ENCODE measurements around the gene LDAH.
A peak's percentile ranks its signal among the peaks of the same experiment; 100 is the strongest.

LDAH gene

DNA sequence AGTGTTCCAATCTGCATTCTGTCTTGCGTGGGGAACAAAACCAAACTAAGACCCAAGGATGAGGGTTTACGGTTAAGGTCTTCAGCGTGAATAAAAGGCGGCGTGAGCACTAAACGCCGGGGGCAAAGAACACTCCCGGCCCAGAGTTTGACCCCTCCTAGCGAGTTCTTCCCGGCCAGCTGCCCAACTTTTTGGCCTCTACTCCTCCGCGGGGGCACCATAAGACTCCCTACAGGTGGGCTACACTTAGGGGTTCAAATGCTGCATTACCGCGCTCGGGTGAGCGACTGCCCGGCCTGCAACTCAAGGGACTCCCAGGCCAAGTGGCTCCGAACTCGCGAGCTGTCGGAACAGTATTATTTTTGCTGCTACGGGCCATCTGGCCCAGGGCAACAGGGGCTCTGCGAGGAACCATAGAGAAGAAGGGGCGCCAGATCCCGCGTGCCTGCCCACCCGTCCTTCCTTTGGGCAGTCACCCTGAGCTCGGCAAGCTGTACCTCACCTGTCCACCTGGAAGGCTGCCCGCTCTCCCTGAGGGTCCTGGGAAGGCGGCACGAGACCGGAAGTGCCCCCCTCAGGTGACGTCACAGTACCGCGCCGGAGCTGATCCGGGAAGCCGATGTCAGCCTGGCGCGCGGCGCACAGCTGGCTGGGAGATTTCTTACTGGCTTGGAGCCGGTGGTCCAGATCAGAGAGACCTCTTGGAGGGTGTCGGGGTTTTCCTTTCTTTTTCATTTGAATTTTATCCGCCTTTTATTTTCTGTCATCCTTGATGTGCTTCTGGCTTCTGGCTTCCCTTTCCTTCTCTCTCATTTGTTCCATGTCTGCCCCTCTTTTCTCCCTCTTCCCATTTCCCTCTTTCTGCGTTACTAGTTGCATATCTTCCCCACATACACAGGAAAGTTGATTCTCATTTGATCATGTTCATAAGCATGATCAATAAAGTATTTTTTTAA is at the start of gene LDAH:
Gene LDAH, minus strand, starts transcription at position 567 of the 956 bp plus-strand sequence. CDS start 21,638 bp downstream, outside the sequence.
- TF ChIP-seq, protein P1, sequence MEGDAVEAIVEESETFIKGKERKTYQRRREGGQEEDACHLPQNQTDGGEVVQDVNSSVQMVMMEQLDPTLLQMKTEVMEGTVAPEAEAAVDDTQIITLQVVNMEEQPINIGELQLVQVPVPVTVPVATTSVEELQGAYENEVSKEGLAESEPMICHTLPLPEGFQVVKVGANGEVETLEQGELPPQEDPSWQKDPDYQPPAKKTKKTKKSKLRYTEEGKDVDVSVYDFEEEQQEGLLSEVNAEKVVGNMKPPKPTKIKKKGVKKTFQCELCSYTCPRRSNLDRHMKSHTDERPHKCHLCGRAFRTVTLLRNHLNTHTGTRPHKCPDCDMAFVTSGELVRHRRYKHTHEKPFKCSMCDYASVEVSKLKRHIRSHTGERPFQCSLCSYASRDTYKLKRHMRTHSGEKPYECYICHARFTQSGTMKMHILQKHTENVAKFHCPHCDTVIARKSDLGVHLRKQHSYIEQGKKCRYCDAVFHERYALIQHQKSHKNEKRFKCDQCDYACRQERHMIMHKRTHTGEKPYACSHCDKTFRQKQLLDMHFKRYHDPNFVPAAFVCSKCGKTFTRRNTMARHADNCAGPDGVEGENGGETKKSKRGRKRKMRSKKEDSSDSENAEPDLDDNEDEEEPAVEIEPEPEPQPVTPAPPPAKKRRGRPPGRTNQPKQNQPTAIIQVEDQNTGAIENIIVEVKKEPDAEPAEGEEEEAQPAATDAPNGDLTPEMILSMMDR (conservative IDR thresholded peaks at IDR 0.05) = no peak
- TF ChIP-seq ZFX (IDR thresholded peaks at IDR 0.05) = peak; percentile 84
- peak within 1 kb of the TSS; percentile 94 for H3K27ac ChIP-seq

DNA sequence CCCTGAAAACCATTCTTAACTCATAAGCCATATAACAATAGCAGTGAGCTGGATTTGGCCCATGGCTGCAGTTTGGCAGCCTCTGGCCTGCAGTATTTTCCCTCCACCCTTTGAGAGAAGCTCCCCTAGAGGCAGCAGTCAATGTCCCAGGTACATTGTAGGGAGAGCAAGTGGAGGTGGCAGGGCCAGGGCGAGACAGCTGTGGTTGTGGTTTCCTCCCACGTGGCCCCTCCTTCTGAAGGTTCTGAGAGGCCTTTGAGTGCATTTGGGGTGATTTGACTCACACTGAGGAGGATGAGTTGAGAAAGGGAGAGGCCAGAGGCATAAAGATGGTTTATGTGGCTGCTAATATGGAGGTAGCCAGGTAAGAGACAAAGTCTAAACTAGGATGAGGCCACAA is 45.5 kb upstream of the LDAH start:
- TF ChIP-seq ZFX (IDR thresholded peaks at IDR 0.05) = no peak
- TF ChIP-seq, protein P1 (conservative IDR thresholded peaks at IDR 0.05) = no peak
- no peak overlapping the region for H3K27ac ChIP-seq

DNA sequence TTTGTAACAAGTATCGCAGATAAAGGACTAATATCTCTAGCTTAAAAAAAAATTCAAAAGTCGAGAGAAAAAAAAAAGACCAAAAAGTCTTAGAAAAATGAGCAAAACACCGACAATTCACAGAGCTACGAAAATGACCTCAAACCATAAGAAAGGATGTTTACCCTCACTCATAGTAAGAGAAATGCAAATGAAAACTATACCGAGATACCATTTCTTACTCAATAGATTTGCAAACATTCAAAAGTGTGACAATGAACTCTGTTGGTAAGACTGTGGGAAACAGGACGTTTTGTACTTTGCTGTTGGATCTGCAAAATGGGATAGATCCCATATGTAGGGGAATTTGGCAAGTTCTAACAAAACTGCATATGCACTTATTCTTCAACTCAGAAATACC is 39.9 kb upstream of the LDAH start:
- TF ChIP-seq ZFX (IDR thresholded peaks at IDR 0.05) = no peak
- TF ChIP-seq, protein P1 (conservative IDR thresholded peaks at IDR 0.05) = no peak
- H3K27ac ChIP-seq = no peak overlapping the region

DNA sequence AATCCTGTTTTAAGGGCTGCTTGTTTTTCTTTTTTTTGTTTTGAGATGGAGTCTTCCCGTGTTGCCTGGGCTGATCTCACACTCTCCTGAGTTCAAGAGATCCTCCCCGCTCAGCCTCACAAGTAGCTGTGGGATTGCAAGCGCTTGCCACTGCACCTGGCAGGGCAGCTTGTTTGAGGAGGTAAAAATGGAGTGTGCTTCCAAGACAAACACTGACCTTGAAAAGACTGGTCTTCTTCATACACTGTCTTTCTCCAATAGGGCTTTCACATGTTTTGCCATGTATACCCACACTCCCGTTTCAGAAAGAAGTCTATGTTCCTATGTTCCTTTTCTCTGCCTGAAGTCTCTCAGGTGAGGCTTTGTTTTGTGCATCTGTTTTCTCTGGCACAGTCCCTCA is 32.6 kb upstream of the LDAH start:
- H3K27ac ChIP-seq = peak overlapping the region; percentile 79
- TF ChIP-seq, protein P1 (conservative IDR thresholded peaks at IDR 0.05) = no peak
- no peak for TF ChIP-seq ZFX (IDR thresholded peaks at IDR 0.05)

DNA sequence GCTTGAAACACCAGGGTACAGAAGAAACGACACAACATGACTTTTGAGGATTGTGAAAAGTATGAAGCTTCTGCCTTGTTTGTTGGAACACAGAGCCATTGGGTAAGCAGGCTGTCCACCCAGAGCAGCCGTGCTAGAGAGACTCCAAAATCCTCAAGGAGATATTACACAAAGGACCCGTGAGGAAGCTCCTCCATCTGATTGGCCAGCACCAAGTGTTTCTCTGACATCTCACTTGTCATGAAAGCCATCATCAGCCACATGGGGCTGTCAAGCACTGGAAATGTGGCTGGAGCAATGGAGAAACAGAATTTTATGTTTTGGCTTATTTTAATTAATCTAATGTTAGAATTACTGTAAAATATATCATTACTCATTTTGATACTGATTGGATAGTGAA is 29.8 kb upstream of the LDAH start:
- H3K27ac ChIP-seq = no peak overlapping the region
- TF ChIP-seq, protein P1 (conservative IDR thresholded peaks at IDR 0.05) = no peak

DNA sequence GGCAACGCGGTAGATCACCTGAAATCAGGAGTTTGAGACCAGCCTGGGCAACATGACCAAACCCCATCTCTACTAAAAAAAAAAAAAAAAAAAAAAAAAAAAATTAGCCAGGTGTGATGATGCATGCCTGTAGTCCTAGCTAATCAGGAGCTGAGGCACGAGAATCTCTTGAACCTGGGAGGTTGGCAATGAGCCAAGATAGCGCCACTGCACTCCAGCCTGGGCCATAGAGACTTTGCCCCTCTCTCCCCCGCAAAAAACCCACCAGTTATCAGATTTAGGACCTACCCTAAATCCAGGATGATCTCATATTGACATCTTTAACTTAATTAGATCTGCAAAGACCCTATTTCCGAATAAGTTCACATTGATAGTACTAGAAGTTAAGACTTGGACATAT is 29.2 kb upstream of the LDAH start:
- no peak overlapping the region for H3K27ac ChIP-seq
- no peak for TF ChIP-seq ZFX (IDR thresholded peaks at IDR 0.05)
- TF ChIP-seq, protein P1 (conservative IDR thresholded peaks at IDR 0.05) = no peak

DNA sequence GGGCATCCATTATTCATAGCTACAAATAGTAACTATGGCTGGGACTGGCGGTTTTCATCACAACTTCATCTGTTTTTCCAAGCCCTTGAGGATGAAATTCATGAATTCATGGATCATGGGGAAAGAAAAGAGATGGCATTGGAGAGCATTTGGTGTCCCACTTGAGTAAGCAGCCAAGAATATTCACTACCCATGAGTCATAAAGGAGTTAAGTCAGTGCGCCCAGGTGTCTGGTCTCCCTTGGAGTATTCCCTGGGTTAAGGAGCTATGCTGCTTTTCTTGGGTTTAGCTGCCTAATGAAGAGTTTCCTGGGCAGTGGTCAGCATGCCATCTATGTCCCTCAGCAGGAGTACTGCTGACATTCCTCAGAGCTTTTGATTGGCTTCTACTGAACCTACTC is 21.3 kb upstream of the LDAH start:
- no peak for TF ChIP-seq ZFX (IDR thresholded peaks at IDR 0.05)
- TF ChIP-seq, protein P1 (conservative IDR thresholded peaks at IDR 0.05) = no peak
- no peak overlapping the region for H3K27ac ChIP-seq
